ENCODE measurements around the gene ASB13.
"Not testable (repeated sequence)": the region's sequence is repeated elsewhere in the genome, so short reads cannot be mapped to it uniquely, and the experiment has no call there.

The ASB13 gene

GRCh38 chr10:5623081-5623748 lies 43.2 kb downstream of the ASB13 start:
- TF ChIP-seq CTCF (IDR thresholded peaks at IDR 0.05; ENCODE audit: low read depth, low read length, missing control alignments) = peak; percentile 95
- peak; percentile 69 for DNase-seq
- in situ Hi-C loops (cut with HindIII; ENCODE audit: low pct_ligation_motif_present, low sequenced_read_pairs) = loop anchor here (25.0 kb wide), 1 partner anchor 186 kb away; no protein-coding TSS in a partner anchor
- no peak overlapping the region for H3K4me3 ChIP-seq (ENCODE audit: low read depth, low read length)
- no peaks in the 10 kb centered on the region for H3K27me3 ChIP-seq (replicated peaks)
- H3K36me3 ChIP-seq (replicated peaks) = no peaks in the 10 kb centered on the region
- H3K27ac ChIP-seq = no peak overlapping the region

GRCh38 chr10:5622186-5622960 lies 44.0 kb downstream of the ASB13 start:
- DNase-seq = no peak
- in situ Hi-C loops (cut with HindIII; ENCODE audit: low pct_ligation_motif_present, low sequenced_read_pairs) = loop anchor here (25.0 kb wide), 1 partner anchor 185 kb away; no protein-coding TSS in a partner anchor
- no peak for TF ChIP-seq CTCF (IDR thresholded peaks at IDR 0.05; ENCODE audit: low read depth, low read length, missing control alignments)
- H3K27me3 ChIP-seq (replicated peaks) = no peaks in the 10 kb centered on the region
- no peak overlapping the region for H3K4me3 ChIP-seq (ENCODE audit: low read depth, low read length)
- H3K27ac ChIP-seq = no peak overlapping the region
- no peaks in the 10 kb centered on the region for H3K36me3 ChIP-seq (replicated peaks)

GRCh38 chr10:5621371-5621770 lies 45.0 kb downstream of the ASB13 start:
- not testable (repeated sequence) for H3K36me3 ChIP-seq (replicated peaks); H3K27me3 ChIP-seq (replicated peaks); H3K27ac ChIP-seq; H3K4me3 ChIP-seq (ENCODE audit: low read depth, low read length); DNase-seq
- in situ Hi-C loops (cut with HindIII; ENCODE audit: low pct_ligation_motif_present, low sequenced_read_pairs) = loop anchor here (25.0 kb wide), 1 partner anchor 184 kb away; no protein-coding TSS in a partner anchor

- no peaks in the 10 kb centered on the region for H3K27me3 ChIP-seq (replicated peaks)
- in situ Hi-C loops (cut with HindIII; ENCODE audit: low pct_ligation_motif_present, low sequenced_read_pairs) = loop anchor here (25.0 kb wide), 1 partner anchor 184 kb away; no protein-coding TSS in a partner anchor
- H3K4me3 ChIP-seq (ENCODE audit: low read depth, low read length) = no peak overlapping the region
- TF ChIP-seq CTCF (IDR thresholded peaks at IDR 0.05; ENCODE audit: low read depth, low read length, missing control alignments) = no peak
- H3K27ac ChIP-seq = no peak overlapping the region
- DNase-seq = no peak
- no peaks in the 10 kb centered on the region for H3K36me3 ChIP-seq (replicated peaks)
Measured at GRCh38 chr10:5620966-5621365, 45.4 kb downstream of the ASB13 start.

- DNase-seq = no peak
- TF ChIP-seq CTCF (IDR thresholded peaks at IDR 0.05; ENCODE audit: low read depth, low read length, missing control alignments) = no peak
- no peaks in the 10 kb centered on the region for H3K36me3 ChIP-seq (replicated peaks)
- no peaks in the 10 kb centered on the region for H3K27me3 ChIP-seq (replicated peaks)
- no peak overlapping the region for H3K27ac ChIP-seq
- H3K4me3 ChIP-seq (ENCODE audit: low read depth, low read length) = no peak overlapping the region
- in situ Hi-C loops (cut with HindIII; ENCODE audit: low pct_ligation_motif_present, low sequenced_read_pairs) = loop anchor here (25.0 kb wide), 1 partner anchor 183 kb away; no protein-coding TSS in a partner anchor
Measured at GRCh38 chr10:5620223-5620721, 46.1 kb downstream of the ASB13 start.
